RKO (cell line): ENCODE data around the gene PMVK.
"Not testable (repeated sequence)": the region's sequence is repeated elsewhere in the genome, so short reads cannot be mapped to it uniquely, and the experiment has no call there.

Experiments
- DNase-seq: peaks from one replicate; pipeline ENCODE4 v3.0.0-alpha.2; 2016; ENCODE audit warnings: low spot score

Gene PMVK

GRCh38 chr1:154913273-154913672, 23.2 kb downstream of the PMVK start:
- DNase-seq = no peak

GRCh38 chr1:154912755-154913154, 23.8 kb downstream of the PMVK start:
- DNase-seq = no peak

GRCh38 chr1:154911691-154912550, 24.6 kb downstream of the PMVK start:
- no peak for DNase-seq

GRCh38 chr1:154910851-154911250, 25.7 kb downstream of the PMVK start:
- DNase-seq = no peak

- no peak for DNase-seq
Measured at GRCh38 chr1:154908937-154909336, 27.6 kb downstream of the PMVK start.

- not testable (repeated sequence) for DNase-seq
Measured at GRCh38 chr1:154908129-154908528, 28.4 kb downstream of the PMVK start.

- DNase-seq = no peak
Measured at GRCh38 chr1:154906621-154907081, 29.9 kb downstream of the PMVK start.

- no peak for DNase-seq
Measured at GRCh38 chr1:154902938-154903566, 33.5 kb downstream of the PMVK start.

GRCh38 chr1:154901591-154901990, 34.9 kb downstream of the PMVK start:
- DNase-seq = no peak

- DNase-seq = no peak
Measured at GRCh38 chr1:154899041-154899440, 37.5 kb downstream of the PMVK start.

- no peak for DNase-seq
Measured at GRCh38 chr1:154896771-154897286, 39.7 kb downstream of the PMVK start.

- no peak for DNase-seq
Measured at GRCh38 chr1:154895798-154896197, 40.7 kb downstream of the PMVK start.

GRCh38 chr1:154891452-154891851, 45.1 kb downstream of the PMVK start:
- no peak for DNase-seq

- DNase-seq = no peak
Measured at GRCh38 chr1:154888757-154889156, 47.8 kb downstream of the PMVK start.

- DNase-seq = no peak
Measured at GRCh38 chr1:154886281-154887015, 50.1 kb downstream of the PMVK start.

GRCh38 chr1:154884869-154885701, 51.4 kb downstream of the PMVK start:
- DNase-seq = no peak

GRCh38 chr1:154883919-154884868, 52.3 kb downstream of the PMVK start:
- no peak for DNase-seq

GRCh38 chr1:154881820-154882535, 54.5 kb downstream of the PMVK start:
- no peak for DNase-seq

GRCh38 chr1:154880671-154881070, 55.8 kb downstream of the PMVK start:
- no peak for DNase-seq

GRCh38 chr1:154879038-154879421, 57.5 kb downstream of the PMVK start:
- DNase-seq = no peak
